SK-N-SH (cell line): ENCODE data around the gene CPA3. TPM values are rescaled to one million over a fixed set of nuclear protein-coding genes. Genes with fewer than 3 reads are reported as not detected.

ENCODE experiments used
- CTCF ChIA-PET: fragments of 300-600, 350-600 bp; formaldehyde crosslinking; extraction: SDS; loops from one replicate; lab custom pipeline; 2021; lab: Yijun Ruan, JAX
- POLR2A ChIA-PET: fragments of 350-600 bp; sonication (Branson Sonifier 250); formaldehyde crosslinking; extraction: SDS; loops from one replicate; lab custom pipeline; 2020; ENCODE audit warnings: antibody characterized with exemption, inconsistent platforms; lab: Yijun Ruan, JAX
- DNase-seq: peaks from one replicate; pipeline ENCODE4 v3.0.0; 2012
- H2AFZ ChIP-seq: fragments of 200-600 bp; sonication (generic); 2 replicates; pipeline ENCODE4 v1.8.1; 2016; ENCODE audit warnings: antibody characterized with exemption, mild to moderate bottlenecking, low read depth
- H3F3A ChIP-seq: fragments of 200-600 bp; sonication (generic); replicated peaks from 2 replicates; pipeline ENCODE3; 2016; ENCODE audit warnings: antibody characterized with exemption, mild to moderate bottlenecking; ENCODE audit not compliant: insufficient read depth
- H3K27ac ChIP-seq, 2 experiments: fragments of 200-500 bp in 1 of 2; fragments of 200-600 bp in 1 of 2; sonication (Bioruptor generic) in 1 of 2; sonication (generic), shearing (Covaris generic) in 1 of 2; 2 replicates each; pipeline versions ENCODE4 v1.5.1 to v1.6.1; 2014 to 2016; ENCODE audit warnings: low read depth in 2 of 2, inconsistent platforms in 1 of 2, low read length in 1 of 2, mild to moderate bottlenecking in 1 of 2, mixed read lengths in 1 of 2
- H3K27me3 ChIP-seq: fragments of 200-600 bp; sonication (generic), shearing (Covaris generic); 2 replicates; pipeline ENCODE4 v1.6.1; 2016; ENCODE audit warnings: mixed run types; ENCODE audit not compliant: insufficient read depth
- H3K36me3 ChIP-seq, 2 experiments: fragments of 200-500 bp in 1 of 2; fragments of 200-600 bp in 1 of 2; sonication (Bioruptor generic) in 1 of 2; sonication (generic) in 1 of 2; replicated peaks in 1 of 2; 2 replicates each; pipeline versions ENCODE3 to v1.5.1; 2014 to 2016; ENCODE audit warnings: low read length in 1 of 2, mild to moderate bottlenecking in 1 of 2; ENCODE audit not compliant: insufficient read depth in 2 of 2, control insufficient read depth in 1 of 2
- H3K4me1 ChIP-seq, 2 experiments: fragments of 200-500 bp in 1 of 2; fragments of 200-600 bp in 1 of 2; sonication (Bioruptor generic) in 1 of 2; sonication (generic), shearing (Covaris generic) in 1 of 2; 2 replicates each; pipeline versions ENCODE4 v1.5.1 to v1.6.1; 2014 to 2016; ENCODE audit warnings: low read depth in 1 of 2, low read length in 1 of 2, mixed run types in 1 of 2; ENCODE audit not compliant: insufficient read depth in 2 of 2, control insufficient read depth in 1 of 2
- H3K4me2 ChIP-seq: fragments of 200-600 bp; sonication (generic), shearing (Covaris generic); 2 replicates; pipeline ENCODE4 v1.6.1; 2017; ENCODE audit warnings: mixed run types
- H3K4me3 ChIP-seq, 2 experiments: fragments of 200-500 bp in 1 of 2; fragments of 200-600 bp in 1 of 2; sonication (Bioruptor generic) in 1 of 2; sonication (generic), shearing (Covaris generic) in 1 of 2; 2 replicates each; pipeline versions ENCODE4 v1.5.1 to v1.8.1; 2014 to 2016; ENCODE audit warnings: low read depth in 2 of 2, inconsistent platforms in 1 of 2, low read length in 1 of 2, mild to moderate bottlenecking in 1 of 2, mixed read lengths in 1 of 2, moderate library complexity in 1 of 2
- H3K79me2 ChIP-seq: fragments of 200-600 bp; sonication (generic); 2 replicates; pipeline ENCODE4 v1.8.1; 2017; ENCODE audit warnings: mild to moderate bottlenecking; ENCODE audit not compliant: insufficient read depth
- H3K9ac ChIP-seq: fragments of 200-600 bp; sonication (generic); 2 replicates; pipeline ENCODE4 v1.6.1; 2017; ENCODE audit warnings: mixed run types
- H3K9me2 ChIP-seq: fragments of 200-600 bp; sonication (generic); 2 replicates; pipeline ENCODE4 v1.6.1; 2017; ENCODE audit warnings: mixed run types
- H3K9me3 ChIP-seq: fragments of 200-600 bp; sonication (generic); 2 replicates; pipeline ENCODE4 v1.6.1; 2017; ENCODE audit warnings: mixed run types, mild to moderate bottlenecking, moderate library complexity
- H4K20me1 ChIP-seq: fragments of 200-600 bp; sonication (generic); 2 replicates; pipeline ENCODE4 v1.6.1; 2017; ENCODE audit warnings: mild to moderate bottlenecking, mixed run types; ENCODE audit not compliant: insufficient read depth
- CHD2 ChIP-seq: fragments of 150-350 bp; IDR thresholded peaks from 2 replicates; pipeline ENCODE4 v1.6.1; 2018; ENCODE audit warnings: low read length; ENCODE audit not compliant: partially characterized antibody
- EP300 ChIP-seq, 2 experiments: IDR thresholded peaks; 2 replicates each; pipeline versions ENCODE4 v1.4.0 to v1.6.1; 2012; ENCODE audit warnings: borderline replicate concordance in 1 of 2, low read depth in 1 of 2, low read length in 1 of 2
- FOXJ3 ChIP-seq: sonication (generic); formaldehyde crosslinking; IDR thresholded peaks from 2 replicates; pipeline ENCODE4 v1.5.1; 2020; ENCODE audit warnings: mild to moderate bottlenecking, missing genetic modification reagents
- GATA2 ChIP-seq: sonication (generic); formaldehyde crosslinking; IDR thresholded peaks from 2 replicates; pipeline ENCODE4 v1.5.0; 2020; ENCODE audit warnings: mild to moderate bottlenecking, missing genetic modification reagents
- IRF3 ChIP-seq: fragments of 150-350 bp; IDR thresholded peaks from 2 replicates; pipeline ENCODE4 v1.6.1; 2016; ENCODE audit warnings: mild to moderate bottlenecking, low read depth, low read length
- JUND ChIP-seq: IDR thresholded peaks from 2 replicates; pipeline ENCODE4 v1.4.0; 2012
- MXI1 ChIP-seq: IDR thresholded peaks from 2 replicates; pipeline ENCODE4 v1.6.1; 2012; ENCODE audit warnings: mild to moderate bottlenecking, low read depth, low read length, improper control_type of control experiment
- NFIC ChIP-seq: IDR thresholded peaks from 2 replicates; pipeline ENCODE4 v1.4.0; 2012; ENCODE audit warnings: borderline replicate concordance
- POLR2AphosphoS5 ChIP-seq: IDR thresholded peaks from 2 replicates; pipeline ENCODE4 v1.6.1; 2012; ENCODE audit warnings: low read depth, low read length
- RXRA ChIP-seq: IDR thresholded peaks from 2 replicates; pipeline ENCODE4 v1.4.0; 2012; ENCODE audit warnings: low read depth, mild to moderate bottlenecking, borderline replicate concordance
- SMC3 ChIP-seq: IDR thresholded peaks from 2 replicates; pipeline ENCODE4 v1.6.1; 2012; ENCODE audit warnings: low read depth, low read length, improper control_type of control experiment
- TAF1 ChIP-seq: IDR thresholded peaks from 2 replicates; pipeline ENCODE4 v1.6.1; 2012; ENCODE audit warnings: low read depth, mild to moderate bottlenecking, low read length, moderate library complexity, borderline replicate concordance
- TEAD4 ChIP-seq: IDR thresholded peaks from 2 replicates; pipeline ENCODE4 v1.4.0; 2012; ENCODE audit warnings: mild to moderate bottlenecking, borderline replicate concordance; ENCODE audit not compliant: insufficient read depth
- USF1 ChIP-seq: IDR thresholded peaks from 2 replicates; pipeline ENCODE4 v1.4.0; 2012; ENCODE audit warnings: low read depth, borderline replicate concordance
- YY1 ChIP-seq: IDR thresholded peaks from 2 replicates; pipeline ENCODE4 v1.4.0; 2012; ENCODE audit warnings: low read depth, mild to moderate bottlenecking
- ZBTB33 ChIP-seq: IDR thresholded peaks from 2 replicates; pipeline ENCODE4 v1.4.0; 2012; ENCODE audit warnings: low read depth, borderline replicate concordance
- WGBS: methylation state at CpG from one replicate; pipeline ENCODE4 v1.1.6; 2017; ENCODE audit warnings: low lambda C conversion rate; 5-methylcytosine and 5-hydroxymethylcytosine counted together
- polyA plus RNA-seq, 3 experiments: library from polyadenylated mRNA; depleted of rRNA; stranded (reverse); fragments of >200 nt; gene quantifications; 2 replicates each; pipeline ENCODE4 v1.2.3, GENCODE V29; 2012
- TF ChIP-seq, protein P1 (sequence below): fragments of 150-350 bp; IDR thresholded peaks from 2 replicates; pipeline ENCODE4 v1.6.1; 2017; ENCODE audit warnings: antibody characterized with exemption, low read length, low read depth, borderline replicate concordance
- TF ChIP-seq, protein P2 (sequence below): IDR thresholded peaks from 2 replicates; pipeline ENCODE4 v1.4.0; 2012; ENCODE audit warnings: low read depth

Gene CPA3
- polyA plus RNA-seq, 1 of the 3 experiments (the other 2 are of a cell fraction), result not detected

- WGBS, result 93% methylated on average over 4 of the region's 4 CpGs
- no peak overlapping the region for H3K4me3 ChIP-seq
- H3K27ac ChIP-seq, result no peak overlapping the region
- no peaks in the 10 kb centered on the region for H3K79me2 ChIP-seq
- no peak overlapping the region for H3K4me2 ChIP-seq
- TF ChIP-seq, protein P1, sequence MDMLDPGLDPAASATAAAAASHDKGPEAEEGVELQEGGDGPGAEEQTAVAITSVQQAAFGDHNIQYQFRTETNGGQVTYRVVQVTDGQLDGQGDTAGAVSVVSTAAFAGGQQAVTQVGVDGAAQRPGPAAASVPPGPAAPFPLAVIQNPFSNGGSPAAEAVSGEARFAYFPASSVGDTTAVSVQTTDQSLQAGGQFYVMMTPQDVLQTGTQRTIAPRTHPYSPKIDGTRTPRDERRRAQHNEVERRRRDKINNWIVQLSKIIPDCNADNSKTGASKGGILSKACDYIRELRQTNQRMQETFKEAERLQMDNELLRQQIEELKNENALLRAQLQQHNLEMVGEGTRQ, result no peak
- TF ChIP-seq YY1 (no peak), EP300 (IDR thresholded peaks at IDR 0.05; ENCODE audit: borderline replicate concordance in 1 of 2, low read depth in 1 of 2, low read length in 1 of 2) (no peak), ZBTB33 (no peak), RXRA (no peak), TEAD4 (no peak), JUND (no peak), FOXJ3 (CRISPR knock-in tag) (no peak), GATA2 (no peak), MXI1 (no peak), POLR2AphosphoS5 (no peak), USF1 (no peak)
- TF ChIP-seq, protein P2, sequence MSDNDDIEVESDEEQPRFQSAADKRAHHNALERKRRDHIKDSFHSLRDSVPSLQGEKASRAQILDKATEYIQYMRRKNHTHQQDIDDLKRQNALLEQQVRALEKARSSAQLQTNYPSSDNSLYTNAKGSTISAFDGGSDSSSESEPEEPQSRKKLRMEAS, result no peak
- H3K9ac ChIP-seq, result no peak overlapping the region
- no peak for DNase-seq
- H3K9me3 ChIP-seq, result no peaks in the 10 kb centered on the region
- H3K27me3 ChIP-seq, result no peaks in the 10 kb centered on the region
- no peaks in the 10 kb centered on the region for H4K20me1 ChIP-seq
- H3K4me1 ChIP-seq, result no peaks in the 10 kb centered on the region
- ChIA-PET CTCF (interaction anchor here (0.9 kb wide), 1 partner anchor 204 kb away, joined by 3 read pairs; no protein-coding TSS in a partner anchor), POLR2A (no interaction called here)
- H2AFZ ChIP-seq, result no peak overlapping the region
- peaks cover 4% of the 10 kb centered on the region for H3F3A ChIP-seq
- H3K36me3 ChIP-seq, result no peaks in the 10 kb centered on the region
- no peaks in the 10 kb centered on the region for H3K9me2 ChIP-seq
Observed at GRCh38 chr3:148931574-148931973, 66.5 kb downstream of the CPA3 start.

- no peak overlapping the region for H2AFZ ChIP-seq
- ChIA-PET CTCF (interaction anchor here (0.9 to 1.3 kb wide), 3 partner anchors 23 to 215 kb away, joined by 3 to 5 read pairs (median 4); no protein-coding TSS in a partner anchor), POLR2A (no interaction called here)
- DNase-seq, result no peak
- H3K27ac ChIP-seq, result no peak overlapping the region
- no peaks in the 10 kb centered on the region for H3K9me2 ChIP-seq
- H3F3A ChIP-seq, result peaks cover 4% of the 10 kb centered on the region
- no peaks in the 10 kb centered on the region for H4K20me1 ChIP-seq
- H3K79me2 ChIP-seq, result no peaks in the 10 kb centered on the region
- no peaks in the 10 kb centered on the region for H3K27me3 ChIP-seq
- no peaks in the 10 kb centered on the region for H3K4me1 ChIP-seq
- no peak overlapping the region for H3K9ac ChIP-seq
- H3K4me3 ChIP-seq, result no peak overlapping the region
- no peaks in the 10 kb centered on the region for H3K9me3 ChIP-seq
- H3K4me2 ChIP-seq, result no peak overlapping the region
- WGBS, result 67% methylated on average over 3 of the region's 3 CpGs
- H3K36me3 ChIP-seq, result no peaks in the 10 kb centered on the region
- TF ChIP-seq TAF1, result no peak
- TF ChIP-seq CHD2, result no peak
- no peak for TF ChIP-seq RXRA
- no peak for TF ChIP-seq IRF3
- no peak for TF ChIP-seq GATA2
- no peak for TF ChIP-seq NFIC
- no peak for TF ChIP-seq ZBTB33
- no peak for TF ChIP-seq SMC3
Observed at GRCh38 chr3:148932972-148933371, 67.9 kb downstream of the CPA3 start.
